NCI-H510A treated with DMSO at 0.1 percent for 48 hours (cell line): ENCODE results near the gene COMMD6.

Experiments
- DNase-seq: peaks from one replicate; lab custom pipeline; 2025; lab: John Stamatoyannopoulos, UW

Gene COMMD6

GRCh38 chr13:75482070-75482819 lies 55.4 kb downstream of the COMMD6 start, which contains the start of gene TBC1D4:
Gene TBC1D4, minus strand, starts transcription at chr13:75482169. Its CDS starts 402 bp downstream, at chr13:75481767.
- DNase-seq = peak; percentile 45

GRCh38 chr13:75481176-75482069 lies 56.2 kb downstream of the COMMD6 start:
- DNase-seq = no peak

GRCh38 chr13:75480671-75481175 lies 56.9 kb downstream of the COMMD6 start:
- peak; percentile 10 for DNase-seq

GRCh38 chr13:75479102-75479740 lies 58.4 kb downstream of the COMMD6 start:
- DNase-seq = peak; percentile 26

GRCh38 chr13:75478659-75479058 lies 59.0 kb downstream of the COMMD6 start:
- DNase-seq = peak; percentile 26
